GM21717 (cell line): ENCODE results near the gene PCBP3.
"Not testable (repeated sequence)": the region's sequence is repeated elsewhere in the genome, so short reads cannot be mapped to it uniquely, and the experiment has no call there.

Experiments used
- ATAC-seq: cut with Tn5 transposase; IDR thresholded peaks from one replicate; pipeline ENCODE4 v1.9.1; 2021; ENCODE audit warnings: mild to moderate bottlenecking, moderate library complexity; ENCODE audit not compliant: unreplicated experiment

The PCBP3 gene

DNA sequence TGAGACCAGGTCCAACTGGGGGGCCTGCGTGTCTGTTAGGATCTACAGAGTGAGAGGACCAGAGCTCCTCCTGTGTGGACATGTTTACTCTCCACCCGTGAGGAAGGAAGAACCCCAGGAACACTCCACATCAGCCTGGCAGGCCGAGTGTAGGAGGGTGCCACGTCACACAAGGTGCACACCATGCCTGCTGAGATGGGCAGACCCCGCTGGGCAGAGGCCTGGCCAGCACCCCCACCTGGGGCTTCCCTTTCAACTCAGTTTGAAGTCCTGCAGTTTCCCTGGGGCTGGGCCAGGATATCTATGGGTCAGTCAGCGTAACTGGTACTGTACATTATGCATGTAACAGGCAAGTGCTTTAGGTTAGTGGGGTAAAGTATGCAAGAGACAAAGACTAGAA, 30.1 kb upstream of the PCBP3 start:
- no peak for ATAC-seq

- no peak for ATAC-seq
Measured at GRCh38 chr21:45613881-45614280, 29.6 kb upstream of the PCBP3 start.

DNA sequence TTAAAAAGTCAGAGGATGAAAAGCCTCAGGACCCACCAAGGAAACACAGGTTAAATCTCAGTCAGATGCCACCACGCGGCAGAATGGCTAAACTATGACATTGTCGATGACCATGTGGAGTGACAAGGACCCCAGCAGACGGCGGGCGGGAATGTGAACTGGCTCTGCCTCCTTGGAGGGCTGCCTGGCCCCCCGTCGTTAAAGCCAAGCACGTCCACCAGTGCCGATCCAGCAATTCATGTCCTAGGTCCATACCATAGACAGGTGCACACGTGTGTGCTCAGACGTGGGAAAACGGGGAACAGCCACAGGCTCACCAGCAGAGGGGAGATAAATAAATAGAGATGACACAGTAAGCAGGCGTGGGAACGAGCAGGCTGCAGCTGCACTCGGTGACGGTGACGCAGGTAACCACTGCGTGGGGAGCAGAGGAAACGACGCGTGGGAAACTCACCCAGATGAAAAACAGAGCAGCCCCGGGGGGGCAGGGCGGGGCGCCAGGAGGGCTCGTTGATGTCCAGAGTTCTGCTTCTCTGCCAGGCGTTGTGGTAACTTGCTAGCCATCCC, 28.3 kb upstream of the PCBP3 start:
- ATAC-seq = no peak

DNA sequence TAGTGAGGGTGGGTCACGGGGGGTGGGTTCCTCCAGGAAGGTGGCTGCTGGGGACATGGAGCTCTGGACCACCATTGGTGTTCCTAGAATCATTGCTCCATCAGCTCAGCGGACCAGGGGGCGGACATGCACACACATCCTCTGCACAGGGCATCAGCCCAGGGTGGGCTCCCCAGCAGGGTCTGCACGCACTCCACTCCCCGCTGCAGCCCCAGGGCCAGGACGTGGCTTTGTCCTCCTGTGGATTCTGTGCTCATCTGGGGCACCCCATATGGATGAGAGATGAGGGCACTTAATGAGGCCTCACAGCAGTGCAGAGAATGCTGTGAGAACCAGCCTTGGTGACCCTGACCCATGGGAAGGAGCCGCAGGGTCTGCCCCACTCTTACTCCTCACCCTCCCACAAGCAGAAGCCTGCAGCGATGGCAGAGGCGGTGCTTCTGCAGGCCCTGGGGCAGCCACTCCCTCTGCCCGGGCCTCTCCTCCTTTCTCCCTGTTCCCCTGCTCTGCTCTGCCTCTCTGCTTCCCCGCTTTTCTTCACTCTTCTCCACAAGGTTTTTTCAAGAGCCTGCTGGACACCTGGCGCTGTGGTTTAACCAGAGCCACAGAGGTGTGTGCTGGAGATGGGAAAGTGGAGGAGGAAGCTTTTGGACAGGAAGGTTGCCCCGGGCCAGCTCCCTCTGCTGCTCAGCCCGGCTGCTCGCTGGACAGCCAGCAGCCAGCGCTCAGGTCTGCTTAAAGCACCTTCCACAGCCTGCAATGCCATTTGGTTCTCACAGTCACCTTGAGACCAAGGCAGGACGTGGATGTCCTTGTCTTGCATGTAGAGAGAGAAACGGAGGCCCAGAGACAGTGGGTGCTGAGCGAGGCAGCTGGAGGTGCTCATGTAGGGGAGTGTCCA, 26.3 kb upstream of the PCBP3 start:
- ATAC-seq = no peak

- ATAC-seq = no peak
Measured at GRCh38 chr21:45618287-45618686, 25.2 kb upstream of the PCBP3 start.

GRCh38 chr21:45618846-45619485, 24.6 kb upstream of the PCBP3 start:
- ATAC-seq = no peak

GRCh38 chr21:45620201-45620923, 23.2 kb upstream of the PCBP3 start:
- ATAC-seq = no peak

- not testable (repeated sequence) for ATAC-seq
Measured at GRCh38 chr21:45621435-45622331, 21.8 kb upstream of the PCBP3 start.

DNA sequence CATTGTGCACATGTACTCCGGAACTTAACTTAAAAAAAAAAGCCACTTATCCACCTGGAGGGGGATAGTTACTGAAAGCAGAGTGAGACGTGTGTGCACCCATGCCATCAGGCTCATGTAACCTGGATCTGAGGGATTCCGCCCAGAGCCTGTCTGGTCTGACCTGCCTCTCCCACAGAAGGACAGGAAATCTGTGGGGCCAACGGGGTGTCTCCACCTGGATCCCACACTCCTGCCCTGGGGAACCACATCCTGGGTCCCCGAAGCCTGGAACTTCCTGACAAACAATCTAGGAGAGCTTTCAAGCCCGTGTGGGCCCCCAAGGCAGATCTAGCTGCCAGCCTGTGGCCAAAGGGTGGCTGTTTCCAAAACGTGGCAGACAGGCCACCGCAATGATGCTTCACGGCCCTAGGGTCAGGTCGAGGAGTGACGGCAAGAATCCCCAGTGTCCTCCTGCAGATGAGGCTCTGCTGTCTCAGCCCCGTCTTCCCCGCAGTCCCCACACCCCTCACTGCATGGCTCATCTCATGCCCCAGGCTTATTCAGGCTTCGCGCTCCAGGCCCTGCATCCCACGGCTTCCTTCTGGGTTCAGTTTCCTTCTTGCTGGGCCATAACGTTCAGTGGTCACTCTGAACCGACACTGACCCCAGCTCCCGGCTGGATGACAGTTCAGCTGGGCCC, 21.0 kb upstream of the PCBP3 start:
- no peak for ATAC-seq

DNA sequence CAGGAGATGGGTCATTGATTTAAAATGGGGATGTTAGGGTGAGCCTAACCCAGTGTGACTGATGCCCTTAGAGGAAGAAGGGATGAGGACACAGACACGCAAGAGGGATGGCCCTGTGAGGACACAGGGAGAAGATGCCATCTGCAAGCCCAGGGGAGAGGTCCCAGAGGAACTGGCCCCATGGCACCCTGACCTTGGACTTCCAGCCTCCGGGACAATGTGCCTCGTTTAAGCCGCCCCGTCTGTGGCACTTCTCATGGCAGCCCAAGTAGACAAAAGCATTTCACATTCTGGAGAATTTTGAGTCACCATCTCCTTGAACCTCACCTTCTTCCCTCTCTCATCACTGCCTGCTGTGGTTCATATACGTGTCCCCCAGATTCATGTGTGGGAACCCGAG, 20.1 kb upstream of the PCBP3 start:
- ATAC-seq = no peak

GRCh38 chr21:45626127-45626526, 17.4 kb upstream of the PCBP3 start:
- not testable (repeated sequence) for ATAC-seq

GRCh38 chr21:45629046-45629981, 14.2 kb upstream of the PCBP3 start:
- no peak for ATAC-seq

GRCh38 chr21:45630066-45630694, 13.3 kb upstream of the PCBP3 start:
- ATAC-seq = no peak

- no peak for ATAC-seq
Measured at GRCh38 chr21:45630876-45631275, 12.6 kb upstream of the PCBP3 start.

GRCh38 chr21:45631540-45631939, 12.0 kb upstream of the PCBP3 start:
- ATAC-seq = no peak

- ATAC-seq = no peak
Measured at GRCh38 chr21:45632160-45632559, 11.4 kb upstream of the PCBP3 start.

DNA sequence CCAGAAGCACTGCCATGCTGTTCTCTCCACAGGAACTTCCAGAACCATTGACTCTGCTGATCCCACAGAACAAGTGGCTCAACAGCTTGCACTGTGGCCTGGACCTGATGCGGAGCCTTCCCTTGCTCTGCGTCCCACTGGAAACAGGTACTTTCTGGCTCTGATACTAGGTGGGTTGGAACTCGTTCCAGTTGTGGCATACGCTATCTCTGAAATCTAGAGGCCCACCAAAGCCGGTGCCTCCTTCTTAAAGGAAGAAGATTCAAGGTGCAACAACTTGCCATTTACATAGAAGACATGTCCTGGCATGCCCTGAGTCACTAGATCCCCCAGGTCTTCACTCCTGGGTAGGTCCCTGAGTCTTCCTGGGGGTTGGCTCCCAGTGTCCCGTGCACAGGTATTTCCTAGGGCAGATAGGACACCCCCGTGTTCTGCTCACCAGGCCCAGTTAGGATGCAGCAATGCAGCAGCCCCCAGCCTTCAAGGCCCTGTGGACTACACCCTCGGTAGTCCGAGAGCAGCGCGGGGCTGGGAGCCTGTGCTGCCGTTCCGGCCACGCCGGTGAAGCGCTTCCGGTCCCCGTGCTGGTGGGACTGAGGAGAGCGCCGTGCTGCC, 10.8 kb upstream of the PCBP3 start:
- ATAC-seq = no peak
